Stomach (tissue), 4 donors: Measurements from ENCODE around the gene SCFD2.
"Not testable (repeated sequence)": the region's sequence is repeated elsewhere in the genome, so short reads cannot be mapped to it uniquely, and the experiment has no call there.

Experiments
- EP300 ChIP-seq: sonication (generic); formaldehyde crosslinking; IDR thresholded peaks from one replicate; pipeline ENCODE4 v1.6.1; 2017; ENCODE audit warnings: antibody characterized with exemption
- POLR2A ChIP-seq, 4 donors: fragments of 450-650 bp; IDR thresholded peaks; one replicate each; pipeline ENCODE4 v1.6.1; 2016; ENCODE audit warnings: antibody characterized with exemption in 4 of 4, control low read depth in 2 of 4, mild to moderate bottlenecking in 1 of 4, moderate library complexity in 1 of 4
- POLR2AphosphoS5 ChIP-seq, 3 donors: sonication (generic); formaldehyde crosslinking; IDR thresholded peaks; one replicate each; pipeline ENCODE4 v1.6.1; 2016; ENCODE audit warnings: antibody characterized with exemption in 3 of 3
- TF ChIP-seq, protein P1 (sequence below), 7 experiments: fragments of 450-650 bp in 4 of 7; fragments of 200-600 bp in 3 of 7; sonication (generic) in 3 of 7; IDR thresholded peaks; one replicate each; pipeline ENCODE4 v1.5.1; 2016 to 2019; ENCODE audit warnings: antibody characterized with exemption in 7 of 7, control low read depth in 2 of 7, mild to moderate bottlenecking in 1 of 7

DNA sequence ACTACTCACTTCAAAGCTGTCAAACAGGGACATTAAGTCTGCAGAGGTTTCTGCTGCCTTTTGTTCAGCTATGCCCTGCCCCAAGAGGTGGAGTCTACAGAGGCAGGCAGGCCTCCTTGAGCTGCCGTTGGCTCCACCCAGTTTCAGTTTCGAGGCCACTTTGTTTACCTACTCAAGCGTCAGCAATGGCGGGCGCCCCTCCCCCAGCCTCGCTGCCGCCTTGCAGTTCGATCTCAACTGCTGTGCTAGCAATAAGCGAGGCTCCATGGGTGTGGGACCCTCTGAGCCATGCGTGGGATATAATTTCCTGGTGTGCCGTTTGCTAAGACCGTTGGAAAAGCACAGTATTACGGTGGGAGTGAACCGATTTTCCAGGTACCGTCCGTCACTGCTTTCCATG, 146.7 kb downstream of the SCFD2 start:
- TF ChIP-seq, protein P1, sequence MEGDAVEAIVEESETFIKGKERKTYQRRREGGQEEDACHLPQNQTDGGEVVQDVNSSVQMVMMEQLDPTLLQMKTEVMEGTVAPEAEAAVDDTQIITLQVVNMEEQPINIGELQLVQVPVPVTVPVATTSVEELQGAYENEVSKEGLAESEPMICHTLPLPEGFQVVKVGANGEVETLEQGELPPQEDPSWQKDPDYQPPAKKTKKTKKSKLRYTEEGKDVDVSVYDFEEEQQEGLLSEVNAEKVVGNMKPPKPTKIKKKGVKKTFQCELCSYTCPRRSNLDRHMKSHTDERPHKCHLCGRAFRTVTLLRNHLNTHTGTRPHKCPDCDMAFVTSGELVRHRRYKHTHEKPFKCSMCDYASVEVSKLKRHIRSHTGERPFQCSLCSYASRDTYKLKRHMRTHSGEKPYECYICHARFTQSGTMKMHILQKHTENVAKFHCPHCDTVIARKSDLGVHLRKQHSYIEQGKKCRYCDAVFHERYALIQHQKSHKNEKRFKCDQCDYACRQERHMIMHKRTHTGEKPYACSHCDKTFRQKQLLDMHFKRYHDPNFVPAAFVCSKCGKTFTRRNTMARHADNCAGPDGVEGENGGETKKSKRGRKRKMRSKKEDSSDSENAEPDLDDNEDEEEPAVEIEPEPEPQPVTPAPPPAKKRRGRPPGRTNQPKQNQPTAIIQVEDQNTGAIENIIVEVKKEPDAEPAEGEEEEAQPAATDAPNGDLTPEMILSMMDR (IDR thresholded peaks at IDR 0.05): not testable (repeated sequence)
- TF ChIP-seq EP300; POLR2A (IDR thresholded peaks at IDR 0.05); POLR2AphosphoS5 (IDR thresholded peaks at IDR 0.05): not testable (repeated sequence)
